GM19372 (cell line): ENCODE measurements around the gene UCP2.

Experiments
- ATAC-seq: cut with Tn5 transposase; IDR thresholded peaks from one replicate; pipeline ENCODE4 v1.9.1; 2021; ENCODE audit warnings: mild to moderate bottlenecking, low read depth, moderate library complexity; ENCODE audit not compliant: unreplicated experiment

The UCP2 gene

GRCh38 chr11:73982595-73982989 is at the start of gene UCP2:
UCP2 (minus strand) TSS chr11:73982843; CDS start chr11:73978378, 4,465 bp downstream.
- peak; percentile 44 for ATAC-seq

DNA sequence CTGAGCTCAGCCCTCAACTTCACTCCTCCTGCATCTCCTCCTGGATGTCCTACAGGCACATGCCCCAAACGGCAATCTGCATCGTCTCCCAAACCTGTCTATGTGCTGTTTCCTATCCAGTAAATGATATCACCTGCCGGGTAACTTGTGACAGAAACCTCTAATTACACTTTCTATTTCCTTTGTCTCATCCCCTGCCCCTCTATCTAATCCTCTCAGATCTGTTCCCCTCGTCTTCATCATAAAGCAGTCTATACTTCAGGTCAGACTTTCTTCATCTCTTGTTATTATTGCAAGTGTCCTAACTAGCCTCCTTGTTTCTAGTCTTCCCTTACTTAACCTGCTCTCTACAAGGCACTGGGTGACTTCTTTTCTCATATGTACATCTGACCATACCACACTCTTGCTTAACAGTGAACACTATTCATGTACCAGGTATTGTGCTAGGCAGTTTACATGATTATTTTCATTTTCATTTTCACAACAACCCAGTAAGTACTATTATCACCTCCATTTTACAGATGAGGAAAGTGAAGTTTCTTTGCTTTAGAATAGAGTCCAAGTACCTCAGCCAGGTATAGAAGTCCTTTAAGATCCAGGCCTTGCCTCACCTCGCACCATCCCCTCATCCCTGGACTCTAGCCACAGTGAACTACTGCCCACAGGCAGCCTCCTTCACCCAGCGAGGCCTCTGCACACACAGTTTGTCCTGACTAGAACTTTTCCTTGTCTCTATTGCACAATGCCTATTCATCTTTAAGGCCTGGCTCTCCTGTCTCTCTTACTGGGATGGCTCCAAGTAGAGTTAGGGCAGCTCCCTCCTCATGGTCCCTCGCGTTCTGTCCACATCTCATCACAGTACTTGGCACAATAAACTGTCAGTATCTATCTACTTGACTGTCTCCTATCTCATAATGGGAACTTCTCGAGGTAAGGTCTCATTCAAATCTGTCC is 48.4 kb upstream of the UCP2 start:
- no peak for ATAC-seq

GRCh38 chr11:74025467-74026166 is 43.0 kb upstream of the UCP2 start:
- ATAC-seq, result no peak

DNA sequence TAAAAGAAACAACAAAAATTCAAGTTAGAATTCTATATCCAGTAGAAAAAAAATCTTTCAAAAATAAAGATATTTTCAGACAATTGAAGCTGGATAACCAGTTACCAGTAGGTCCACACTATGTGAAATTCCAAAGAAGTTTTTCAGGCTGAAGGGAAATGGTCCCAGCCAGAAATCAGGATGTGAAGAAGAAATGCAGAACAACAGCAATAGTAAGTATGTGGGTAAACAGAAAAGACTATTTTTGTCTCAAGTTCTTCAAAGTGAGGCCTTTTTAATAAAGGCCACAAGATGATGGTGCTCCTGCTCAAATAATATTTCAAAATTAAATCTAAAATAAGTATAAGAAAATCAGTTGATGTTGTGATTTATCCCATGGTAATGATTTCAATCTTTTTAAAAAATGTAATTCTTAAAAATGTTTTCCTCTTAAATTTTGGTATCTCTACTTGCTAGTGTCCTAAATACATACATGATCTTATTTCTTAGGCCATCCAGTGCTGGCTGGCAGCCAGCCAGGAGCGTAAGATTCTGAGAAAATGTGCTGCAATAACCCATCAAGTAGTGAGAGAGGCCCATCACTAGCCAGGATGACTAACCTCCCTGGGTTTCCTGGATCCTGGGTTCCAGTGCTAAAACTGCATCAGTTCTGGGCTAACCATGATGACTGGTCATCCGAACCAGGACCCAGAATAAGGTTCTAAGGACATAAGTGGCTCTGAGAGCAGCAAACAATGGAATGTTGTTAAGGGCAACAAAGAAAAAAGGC is 41.8 kb upstream of the UCP2 start:
- no peak for ATAC-seq

- no peak for ATAC-seq
Measured at GRCh38 chr11:74023276-74023675, 40.6 kb upstream of the UCP2 start.

GRCh38 chr11:74022546-74022945 is 39.9 kb upstream of the UCP2 start:
- ATAC-seq, result no peak

DNA sequence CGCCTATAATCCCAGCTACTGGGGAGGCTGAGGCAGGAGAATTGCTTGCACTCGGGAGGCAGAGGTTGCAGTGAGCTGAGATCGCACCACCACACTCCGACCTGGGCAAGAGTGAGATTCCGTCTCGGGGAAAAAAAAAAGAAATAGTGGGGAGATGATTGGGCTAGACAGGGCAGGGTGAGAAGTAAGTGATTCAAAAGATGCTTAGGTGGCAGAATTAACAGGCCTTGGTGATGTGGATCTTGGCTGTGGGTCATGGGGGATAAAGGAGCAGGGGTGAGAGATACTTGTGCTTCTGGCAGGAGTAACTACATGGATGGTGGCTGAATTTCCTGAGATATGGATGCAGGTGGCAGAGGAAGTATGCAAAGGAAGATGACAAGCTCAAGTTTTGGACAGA is 39.4 kb upstream of the UCP2 start:
- no peak for ATAC-seq

DNA sequence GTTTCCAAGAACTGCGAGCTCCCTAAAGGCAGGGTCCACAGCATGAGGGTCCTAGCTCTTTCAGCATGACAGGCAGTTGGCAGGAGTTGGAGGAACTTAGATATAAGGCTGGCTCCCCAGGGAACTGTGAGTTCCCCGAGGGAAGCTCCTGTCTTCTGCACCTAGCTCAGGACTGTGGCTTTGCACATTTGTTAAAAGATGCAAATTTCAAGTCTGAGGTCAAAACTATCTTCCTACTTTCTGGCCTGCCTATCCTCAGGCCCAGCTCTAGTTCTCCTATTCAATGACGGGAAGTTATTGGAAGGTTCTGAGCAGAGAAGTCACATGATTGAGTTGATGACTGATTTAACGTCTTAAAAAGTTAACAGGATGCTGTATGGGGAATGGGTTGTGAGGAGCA is 37.9 kb upstream of the UCP2 start:
- no peak for ATAC-seq

DNA sequence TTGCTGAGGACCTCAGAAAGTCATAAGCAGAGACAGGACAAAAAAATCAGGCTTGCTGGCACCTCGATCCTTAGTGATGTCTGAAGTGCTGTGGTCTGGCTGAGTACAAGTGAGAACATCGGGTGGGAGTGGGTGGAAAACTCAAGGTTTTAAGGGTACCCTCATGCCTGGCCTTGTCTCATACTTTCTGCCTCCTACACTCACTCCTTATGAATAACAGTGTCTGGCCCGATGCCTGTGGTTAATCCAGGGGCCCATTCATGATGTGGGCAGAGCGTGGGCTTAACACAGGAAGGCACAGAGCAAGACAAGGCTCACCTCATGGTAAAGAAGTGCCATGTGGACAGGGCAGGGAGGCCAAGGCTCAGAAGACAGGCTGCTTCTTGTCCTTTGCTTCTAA is 37.2 kb upstream of the UCP2 start:
- ATAC-seq, result no peak

- no peak for ATAC-seq
Measured at GRCh38 chr11:74019104-74019738, 36.6 kb upstream of the UCP2 start.

GRCh38 chr11:74018331-74019005 is 35.8 kb upstream of the UCP2 start:
- ATAC-seq, result no peak

- no peak for ATAC-seq
Measured at GRCh38 chr11:74017631-74018030, 35.0 kb upstream of the UCP2 start.

- no peak for ATAC-seq
Measured at GRCh38 chr11:74015919-74016684, 33.5 kb upstream of the UCP2 start.

GRCh38 chr11:74014880-74015279 is 32.2 kb upstream of the UCP2 start:
- no peak for ATAC-seq

DNA sequence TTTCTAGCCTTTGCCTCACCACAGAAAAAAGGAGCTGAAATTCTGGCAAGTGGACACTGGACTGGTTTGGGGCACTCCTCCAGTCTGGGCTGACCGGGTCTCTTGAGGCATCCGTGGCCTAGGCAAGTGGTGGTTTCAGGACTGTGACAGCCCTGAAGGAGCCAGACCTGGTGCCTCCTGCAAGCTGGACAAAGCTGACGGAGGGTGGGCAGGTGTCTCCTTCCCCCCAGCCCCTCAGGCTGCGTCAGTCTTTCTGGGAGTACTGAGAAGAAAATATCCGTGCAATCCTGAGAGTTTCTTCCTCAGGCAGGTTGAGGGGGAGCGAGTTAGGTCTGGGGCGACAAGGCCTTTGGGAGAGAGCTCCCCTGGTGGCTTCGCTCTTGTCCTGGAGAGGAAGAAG is 30.5 kb upstream of the UCP2 start:
- no peak for ATAC-seq

DNA sequence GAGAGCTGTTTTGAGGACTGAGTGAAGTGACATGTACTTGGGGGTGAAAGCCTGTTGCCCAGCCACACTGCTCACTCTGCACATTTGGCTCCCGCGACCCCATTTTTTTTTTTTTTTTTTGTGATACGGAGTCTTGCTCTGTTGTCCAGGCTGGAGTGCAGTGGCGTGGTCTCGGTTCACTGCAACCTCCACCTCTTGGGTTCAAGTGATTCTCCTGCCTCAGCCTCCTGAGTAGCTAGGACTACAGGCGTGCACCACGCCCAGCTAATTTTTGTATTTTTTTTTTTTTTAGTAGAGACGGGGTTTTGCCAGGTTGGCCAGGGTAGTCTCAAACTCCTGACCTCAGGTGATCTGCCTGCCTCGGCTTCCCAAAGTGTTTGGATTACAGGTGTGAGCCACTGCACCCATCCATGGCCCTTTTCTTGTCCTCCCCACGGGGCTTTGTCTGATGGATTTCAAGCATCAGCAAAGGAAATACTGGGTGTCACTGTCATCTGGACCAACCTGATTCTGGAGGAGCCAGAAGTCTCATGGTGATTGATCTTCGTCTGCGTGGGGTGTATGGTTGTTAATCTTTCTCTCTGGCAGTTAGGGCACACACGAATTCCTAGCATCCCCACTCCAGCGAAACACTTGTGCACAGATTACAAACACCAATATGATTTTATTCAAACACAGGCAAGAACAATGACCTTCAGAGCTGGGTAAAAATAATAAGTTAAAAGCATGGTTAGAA is 29.6 kb upstream of the UCP2 start:
- no peak for ATAC-seq

DNA sequence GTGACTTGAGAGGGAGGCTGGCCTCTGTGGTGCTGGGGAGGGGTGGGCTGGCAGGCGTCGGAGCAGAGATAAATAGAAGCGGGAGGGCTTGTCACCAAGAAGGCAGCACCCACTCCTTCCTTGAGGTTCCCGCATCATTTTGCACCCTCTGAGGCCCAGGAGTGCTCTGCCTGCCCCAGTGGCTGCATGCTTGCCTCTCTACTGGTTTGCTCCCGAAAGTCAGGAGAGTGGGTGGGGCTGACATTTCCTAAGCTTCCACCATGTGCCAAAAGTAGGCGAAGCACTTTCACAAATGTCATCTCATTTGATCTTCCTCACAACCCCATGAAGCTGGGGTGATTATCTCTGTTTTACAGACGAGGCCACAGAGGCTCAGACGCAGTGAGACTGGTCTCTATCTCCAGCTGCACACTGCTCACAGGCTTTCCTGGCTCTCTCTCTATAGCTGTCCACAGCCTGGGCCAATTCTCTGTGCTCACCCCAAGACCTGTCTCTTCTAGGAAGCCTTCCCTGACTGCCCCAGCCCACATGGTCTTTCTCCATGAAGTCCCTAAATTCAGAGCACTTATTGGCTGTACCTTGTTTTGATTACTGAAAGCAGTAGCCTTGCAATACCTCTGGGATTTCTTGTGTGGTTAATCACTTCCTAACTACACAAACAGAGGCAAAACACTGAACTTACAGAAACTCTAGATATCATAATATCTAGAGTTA is 28.9 kb upstream of the UCP2 start:
- ATAC-seq, result no peak
